GM13976 (cell line): ENCODE data around the gene MAT2A.

Experiments
- DNase-seq: peaks from one replicate; pipeline ENCODE4 v3.0.0; 2012; ENCODE audit warnings: low spot score
- in situ Hi-C: fragments of 300-500 bp; cut with MboI; formaldehyde crosslinking; loops from one replicate; pipeline ENCODE4 v1.12.0; 2022; ENCODE audit warnings: low sequenced_read_pairs, mixed read lengths, inconsistent platforms; ENCODE audit not compliant: unreplicated experiment
- TF ChIP-seq, protein P1 (sequence below): IDR thresholded peaks from 2 replicates; pipeline ENCODE4 v1.5.1; 2012; ENCODE audit warnings: borderline replicate concordance, mild to moderate bottlenecking; ENCODE audit not compliant: insufficient read depth; ENCODE audit errors: extremely low read depth, missing control alignments, control extremely low read depth

MAT2A gene

DNA sequence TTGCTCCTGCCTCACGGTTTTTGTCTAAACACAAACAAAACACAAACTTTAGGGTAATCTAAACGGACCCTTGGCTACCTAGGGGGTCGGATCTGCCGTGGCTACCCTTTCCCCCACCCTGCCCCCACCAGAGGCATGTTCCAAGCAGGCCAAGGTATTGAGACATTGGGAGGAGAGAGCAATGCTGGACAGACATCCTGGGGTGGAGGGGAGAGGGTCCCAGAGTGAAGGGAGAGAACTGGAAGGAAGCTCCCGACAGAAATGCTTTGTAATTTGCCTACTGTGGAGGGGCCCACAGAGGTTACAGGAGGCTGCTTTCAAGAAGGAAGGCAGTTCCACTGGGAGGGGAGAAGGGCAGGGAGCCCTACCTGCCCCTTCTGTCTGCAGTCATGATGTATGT, 13.9 kb upstream of the MAT2A start:
- in situ Hi-C loops, result no loop called here
- TF ChIP-seq, protein P1, sequence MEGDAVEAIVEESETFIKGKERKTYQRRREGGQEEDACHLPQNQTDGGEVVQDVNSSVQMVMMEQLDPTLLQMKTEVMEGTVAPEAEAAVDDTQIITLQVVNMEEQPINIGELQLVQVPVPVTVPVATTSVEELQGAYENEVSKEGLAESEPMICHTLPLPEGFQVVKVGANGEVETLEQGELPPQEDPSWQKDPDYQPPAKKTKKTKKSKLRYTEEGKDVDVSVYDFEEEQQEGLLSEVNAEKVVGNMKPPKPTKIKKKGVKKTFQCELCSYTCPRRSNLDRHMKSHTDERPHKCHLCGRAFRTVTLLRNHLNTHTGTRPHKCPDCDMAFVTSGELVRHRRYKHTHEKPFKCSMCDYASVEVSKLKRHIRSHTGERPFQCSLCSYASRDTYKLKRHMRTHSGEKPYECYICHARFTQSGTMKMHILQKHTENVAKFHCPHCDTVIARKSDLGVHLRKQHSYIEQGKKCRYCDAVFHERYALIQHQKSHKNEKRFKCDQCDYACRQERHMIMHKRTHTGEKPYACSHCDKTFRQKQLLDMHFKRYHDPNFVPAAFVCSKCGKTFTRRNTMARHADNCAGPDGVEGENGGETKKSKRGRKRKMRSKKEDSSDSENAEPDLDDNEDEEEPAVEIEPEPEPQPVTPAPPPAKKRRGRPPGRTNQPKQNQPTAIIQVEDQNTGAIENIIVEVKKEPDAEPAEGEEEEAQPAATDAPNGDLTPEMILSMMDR, result no peak
- no peak for DNase-seq

DNA sequence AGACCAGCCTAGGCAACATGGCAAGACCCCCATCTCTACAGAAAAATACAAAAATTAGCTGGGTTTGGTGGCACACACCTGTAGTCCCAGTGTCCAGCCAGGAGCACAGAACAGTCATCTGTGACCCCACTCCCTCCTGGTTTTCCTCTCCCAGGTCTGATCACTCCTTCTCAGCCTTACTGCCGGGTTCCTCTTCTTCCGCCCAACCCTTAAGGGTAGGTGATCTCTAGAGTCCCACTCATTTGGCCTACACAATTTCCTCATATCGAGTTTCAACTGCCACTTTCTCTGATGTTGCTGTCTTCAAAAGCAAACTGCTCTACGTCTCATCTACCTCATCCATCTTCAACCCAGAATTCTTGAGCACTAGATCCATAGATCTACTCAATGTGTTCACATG, 13.4 kb upstream of the MAT2A start:
- no peak for DNase-seq
- in situ Hi-C loops, result no loop called here
- TF ChIP-seq, protein P1, result no peak

DNA sequence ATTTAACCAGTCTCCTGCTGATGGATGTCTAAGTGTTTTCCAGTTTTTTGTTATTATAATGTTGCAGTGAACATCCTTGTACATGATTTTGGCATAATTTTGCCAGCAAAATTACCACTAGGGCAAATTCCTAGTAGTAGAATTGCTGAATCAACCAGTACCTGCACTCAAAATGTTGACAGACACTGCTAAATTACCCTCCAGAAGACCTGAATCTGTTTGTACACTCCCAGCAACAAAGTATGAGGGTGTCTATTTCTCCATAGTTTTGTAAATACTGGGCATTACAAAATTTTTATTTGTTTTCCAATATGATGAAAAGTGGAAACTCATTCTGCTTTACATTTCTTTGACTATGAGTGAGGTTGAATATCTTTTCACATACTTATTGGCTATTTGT, 11.2 kb upstream of the MAT2A start:
- in situ Hi-C loops, result no loop called here
- DNase-seq, result no peak
- TF ChIP-seq, protein P1, result no peak

DNA sequence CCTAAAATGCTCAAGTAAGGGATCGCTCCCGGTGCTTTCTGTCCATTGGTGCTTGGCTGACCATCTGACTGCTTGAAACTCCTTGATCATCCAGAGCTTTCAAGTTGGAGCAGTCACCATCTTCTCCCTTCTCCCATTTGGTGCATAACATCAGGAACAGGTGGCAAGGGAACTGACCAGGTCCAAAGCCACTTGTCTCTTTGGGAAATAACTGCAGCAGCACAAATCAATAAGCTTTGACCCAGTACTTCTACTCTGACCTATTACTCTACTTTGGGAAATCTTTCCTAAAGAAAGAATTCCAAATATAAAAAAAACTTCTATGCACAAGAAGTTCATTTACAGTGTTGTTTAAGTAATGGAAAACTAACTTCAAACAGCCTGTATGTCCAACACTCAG, 10.6 kb upstream of the MAT2A start:
- TF ChIP-seq, protein P1, result no peak
- no peak for DNase-seq
- in situ Hi-C loops, result no loop called here

- TF ChIP-seq, protein P1, result no peak
- no peak for DNase-seq
- in situ Hi-C loops, result no loop called here
Observed at GRCh38 chr2:85529809-85530208, 9.2 kb upstream of the MAT2A start.

DNA sequence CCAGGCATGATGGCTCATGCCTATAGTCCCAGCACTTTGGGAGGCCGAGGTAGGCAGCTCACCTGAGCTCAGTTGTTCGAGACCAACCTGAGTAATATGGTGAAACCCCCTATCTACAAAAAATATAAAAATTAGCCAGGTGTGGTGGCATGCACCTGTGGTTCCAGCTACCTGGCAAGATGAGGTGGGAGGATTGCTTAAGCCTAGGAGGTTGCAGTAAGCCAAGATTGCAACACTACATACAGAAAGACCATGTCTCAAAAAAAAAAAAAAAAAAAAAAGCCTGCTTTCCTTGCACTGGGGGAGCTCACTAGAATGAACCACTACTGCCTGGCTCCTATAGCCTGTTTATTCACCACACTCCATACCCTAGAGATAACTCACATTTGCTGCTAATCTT, 7.4 kb upstream of the MAT2A start:
- TF ChIP-seq, protein P1, result no peak
- no peak for DNase-seq
- in situ Hi-C loops, result no loop called here

DNA sequence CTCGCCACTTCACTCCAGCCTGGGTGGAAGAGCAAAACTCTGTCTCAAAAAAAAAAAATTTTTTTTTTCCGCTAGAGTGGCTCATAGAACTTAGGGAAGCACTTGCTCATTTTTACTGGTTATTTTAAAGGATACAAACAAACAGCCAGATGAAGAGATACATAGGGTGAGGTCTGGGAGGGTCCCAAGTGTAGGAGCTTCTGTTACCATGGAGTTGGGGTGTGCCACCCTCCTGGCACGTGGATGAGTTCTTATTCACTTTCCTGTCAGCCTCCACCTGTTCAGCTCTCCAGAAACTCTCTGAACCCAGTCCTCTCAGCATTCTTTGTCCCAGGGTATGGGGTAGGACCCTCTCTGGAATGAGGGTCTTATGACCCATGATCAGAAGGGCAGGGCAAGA, 4.9 kb upstream of the MAT2A start:
- no peak for DNase-seq
- TF ChIP-seq, protein P1, result no peak
- in situ Hi-C loops, result no loop called here
